ENCODE results near the gene EXT2. TPM values are rescaled to one million over a fixed set of nuclear protein-coding genes. Genes with fewer than 3 reads are reported as not detected.

The EXT2 gene
- total RNA-seq, 1 donor from 2014 or later = 67.7 TPM

GRCh38 chr11:44267750-44268613 is 172.5 kb downstream of the EXT2 start:
- Histone ChIP-seq H3K27ac (ENCODE audit: low read depth, low read length) (no peak overlapping the region), H3K36me3 (ENCODE audit: insufficient read depth, low read length) (no peaks in the 10 kb centered on the region), H3K27me3 (ENCODE audit: insufficient read depth, low read length) (no peaks in the 10 kb centered on the region), H3K79me2 (ENCODE audit: insufficient read depth, low read length) (no peaks in the 10 kb centered on the region), H3K9ac (ENCODE audit: low read length) (no peak overlapping the region), H3K9me3 (ENCODE audit: insufficient read depth, low read depth, low read length) (no peaks in the 10 kb centered on the region), H3K4me3 (ENCODE audit: insufficient read depth, low read depth, low read length) (no peak overlapping the region), H2AFZ (ENCODE audit: low read depth, low read length) (no peak overlapping the region), H3K4me1 (ENCODE audit: insufficient read depth, low read length) (peaks cover 22% of the 10 kb centered on the region), H3K4me2 (ENCODE audit: low read length) (no peak overlapping the region), H4K20me1 (ENCODE audit: insufficient read depth, low read length) (no peaks in the 10 kb centered on the region)
- no peak for FAIRE-seq
- Mint-ChIP-seq H3K4me1 (ENCODE audit: low read depth, unreplicated experiment) (peaks cover 5% of the 10 kb centered on the region), H3K36me3 (ENCODE audit: low read depth, unreplicated experiment) (no peaks in the 10 kb centered on the region), H3K9me3 (ENCODE audit: unreplicated experiment) (peaks cover 8% of the 10 kb centered on the region), H3K4me3 (ENCODE audit: unreplicated experiment) (peak overlapping the region; percentile 50), H3K27ac (ENCODE audit: unreplicated experiment) (no peak overlapping the region), H3K27me3 (ENCODE audit: low read depth, unreplicated experiment) (peaks cover 21% of the 10 kb centered on the region)
- no peak for DNase-seq (ENCODE audit: low read depth)
- no peak for TF ChIP-seq EZH2 (IDR thresholded peaks at IDR 0.05; ENCODE audit: insufficient read depth, low read length)
- no peak for TF ChIP-seq CTCF (IDR thresholded peaks at IDR 0.05; ENCODE audit: insufficient read depth, low read depth, low read length)

GRCh38 chr11:44268614-44269080 is 173.2 kb downstream of the EXT2 start:
- peaks cover 8% of the 10 kb centered on the region for H3K9me3 Mint-ChIP-seq (ENCODE audit: unreplicated experiment)
- no peaks in the 10 kb centered on the region for H3K36me3 ChIP-seq (ENCODE audit: insufficient read depth, low read length)
- H3K27me3 ChIP-seq (ENCODE audit: insufficient read depth, low read length) = no peaks in the 10 kb centered on the region
- H3K9ac ChIP-seq (ENCODE audit: low read length) = no peak overlapping the region
- no peak for DNase-seq (ENCODE audit: low read depth)
- no peaks in the 10 kb centered on the region for H4K20me1 ChIP-seq (ENCODE audit: insufficient read depth, low read length)
- no peaks in the 10 kb centered on the region for H3K79me2 ChIP-seq (ENCODE audit: insufficient read depth, low read length)
- no peak for FAIRE-seq
- H3K4me3 Mint-ChIP-seq (ENCODE audit: unreplicated experiment) = peak overlapping the region; percentile 50
- no peaks in the 10 kb centered on the region for H3K9me3 ChIP-seq (ENCODE audit: insufficient read depth, low read depth, low read length)
- no peak overlapping the region for H3K27ac Mint-ChIP-seq (ENCODE audit: unreplicated experiment)
- TF ChIP-seq CTCF (IDR thresholded peaks at IDR 0.05; ENCODE audit: insufficient read depth, low read depth, low read length) = no peak
- TF ChIP-seq EZH2 (IDR thresholded peaks at IDR 0.05; ENCODE audit: insufficient read depth, low read length) = no peak
- no peak overlapping the region for H3K4me3 ChIP-seq (ENCODE audit: insufficient read depth, low read depth, low read length)
- peaks cover 5% of the 10 kb centered on the region for H3K4me1 Mint-ChIP-seq (ENCODE audit: low read depth, unreplicated experiment)
- peaks cover 21% of the 10 kb centered on the region for H3K27me3 Mint-ChIP-seq (ENCODE audit: low read depth, unreplicated experiment)
- H3K36me3 Mint-ChIP-seq (ENCODE audit: low read depth, unreplicated experiment) = no peaks in the 10 kb centered on the region
- no peak overlapping the region for H3K4me2 ChIP-seq (ENCODE audit: low read length)
- no peak overlapping the region for H3K27ac ChIP-seq (ENCODE audit: low read depth, low read length)
- H2AFZ ChIP-seq (ENCODE audit: low read depth, low read length) = no peak overlapping the region
- H3K4me1 ChIP-seq (ENCODE audit: insufficient read depth, low read length) = peaks cover 22% of the 10 kb centered on the region

Measured in astrocyte (in vitro differentiated cells and primary cell).